KG1 (cell line): ENCODE data around the gene BLTP1.
"Not testable (repeated sequence)": the region's sequence is repeated elsewhere in the genome, so short reads cannot be mapped to it uniquely, and the experiment has no call there.

Source experiments
- DNase-seq: peaks from one replicate; lab custom pipeline; 2025; lab: John Stamatoyannopoulos, UW

The BLTP1 gene

GRCh38 chr4:122151982-122152710, at the start of gene BLTP1:
Gene BLTP1, plus strand, starts transcription at chr4:122152331. Its CDS starts 18,317 bp downstream, at chr4:122170648.
- DNase-seq, result peak; percentile 80

GRCh38 chr4:122104184-122104583, 47.9 kb upstream of the BLTP1 start:
- no peak for DNase-seq

GRCh38 chr4:122107680-122108079, 44.5 kb upstream of the BLTP1 start:
- DNase-seq, result no peak

- not testable (repeated sequence) for DNase-seq
Measured at GRCh38 chr4:122110304-122110703, 41.8 kb upstream of the BLTP1 start.

GRCh38 chr4:122117743-122118142, 34.4 kb upstream of the BLTP1 start:
- no peak for DNase-seq

- DNase-seq, result no peak
Measured at GRCh38 chr4:122118243-122118642, 33.9 kb upstream of the BLTP1 start.

- no peak for DNase-seq
Measured at GRCh38 chr4:122119739-122120138, 32.4 kb upstream of the BLTP1 start.

- DNase-seq, result no peak
Measured at GRCh38 chr4:122121593-122121992, 30.5 kb upstream of the BLTP1 start.

GRCh38 chr4:122122083-122122482, 30.0 kb upstream of the BLTP1 start:
- DNase-seq, result no peak

GRCh38 chr4:122129061-122129460, 23.1 kb upstream of the BLTP1 start:
- DNase-seq, result no peak

GRCh38 chr4:122131562-122132157, 20.5 kb upstream of the BLTP1 start:
- DNase-seq, result no peak

GRCh38 chr4:122132891-122133290, 19.2 kb upstream of the BLTP1 start:
- DNase-seq, result no peak

GRCh38 chr4:122139139-122139538, 13.0 kb upstream of the BLTP1 start:
- DNase-seq, result no peak

- DNase-seq, result no peak
Measured at GRCh38 chr4:122140834-122141233, 11.3 kb upstream of the BLTP1 start.

GRCh38 chr4:122142687-122143086, 9.4 kb upstream of the BLTP1 start:
- no peak for DNase-seq

GRCh38 chr4:122146652-122147051, 5.5 kb upstream of the BLTP1 start:
- DNase-seq, result no peak

GRCh38 chr4:122150931-122151330, 1.2 kb upstream of the BLTP1 start:
- no peak for DNase-seq

GRCh38 chr4:122152711-122153226, 638 bp downstream of the BLTP1 start:
- no peak for DNase-seq

GRCh38 chr4:122156819-122157218, 4.7 kb downstream of the BLTP1 start:
- DNase-seq, result no peak

- no peak for DNase-seq
Measured at GRCh38 chr4:122163301-122163700, 11.2 kb downstream of the BLTP1 start.

- DNase-seq, result no peak
Measured at GRCh38 chr4:122163767-122164166, 11.6 kb downstream of the BLTP1 start.

- DNase-seq, result no peak
Measured at GRCh38 chr4:122167369-122167768, 15.2 kb downstream of the BLTP1 start.

- no peak for DNase-seq
Measured at GRCh38 chr4:122170775-122171174, 18.6 kb downstream of the BLTP1 start.

- DNase-seq, result no peak
Measured at GRCh38 chr4:122171323-122171722, 19.2 kb downstream of the BLTP1 start.
